GDM1 (cell line): ENCODE data around the gene INKA2.
A peak's percentile ranks its signal among the peaks of the same experiment; 100 is the strongest.
"Not testable (repeated sequence)": the region's sequence is repeated elsewhere in the genome, so short reads cannot be mapped to it uniquely, and the experiment has no call there.

Experiments
- DNase-seq: peaks from one replicate; lab custom pipeline; 2025; lab: John Stamatoyannopoulos, UW

The INKA2 gene

GRCh38 chr1:111749628-111750027 lies 10.4 kb upstream of the INKA2 start:
- no peak for DNase-seq

DNA sequence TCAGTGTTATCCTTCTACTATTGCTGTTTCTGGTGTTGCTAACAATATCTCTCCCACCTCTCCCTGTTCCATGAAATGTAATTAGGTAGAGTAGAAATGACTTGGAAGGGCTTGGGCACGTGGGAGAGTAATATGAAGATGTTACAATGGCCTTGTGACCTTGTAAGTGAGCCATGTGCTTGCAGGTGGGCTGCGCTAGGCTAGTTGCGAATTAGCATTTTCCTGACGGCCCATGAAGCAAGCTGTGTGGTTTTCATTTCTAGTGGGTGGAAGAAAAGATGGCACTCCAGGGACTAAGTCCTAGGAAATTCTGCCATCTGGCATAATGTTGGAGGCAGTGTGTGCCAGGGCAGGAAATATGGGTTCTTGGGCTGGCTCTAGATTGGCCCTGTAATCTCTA lies 8.8 kb upstream of the INKA2 start:
- DNase-seq = no peak

GRCh38 chr1:111747282-111747734 lies 8.1 kb upstream of the INKA2 start:
- DNase-seq = peak; percentile 63

DNA sequence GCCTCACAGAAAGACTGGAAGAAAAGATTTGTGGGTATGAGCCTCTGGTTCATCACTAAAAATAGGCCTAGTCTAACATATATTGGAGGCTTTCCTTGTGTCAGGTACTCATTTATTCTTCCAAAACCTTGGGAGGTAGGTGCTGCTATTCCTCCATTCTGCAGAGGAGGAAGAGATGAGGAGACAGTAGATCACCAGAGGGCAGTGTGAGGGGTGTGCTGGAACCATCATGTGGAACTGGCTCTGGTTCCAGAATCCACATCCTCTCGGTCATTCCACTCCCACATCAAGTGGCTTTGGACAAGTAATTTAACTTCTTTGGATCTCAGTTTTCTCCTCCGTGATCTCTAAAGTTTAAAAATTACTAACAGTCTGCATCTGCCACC lies 7.4 kb upstream of the INKA2 start:
- no peak for DNase-seq

DNA sequence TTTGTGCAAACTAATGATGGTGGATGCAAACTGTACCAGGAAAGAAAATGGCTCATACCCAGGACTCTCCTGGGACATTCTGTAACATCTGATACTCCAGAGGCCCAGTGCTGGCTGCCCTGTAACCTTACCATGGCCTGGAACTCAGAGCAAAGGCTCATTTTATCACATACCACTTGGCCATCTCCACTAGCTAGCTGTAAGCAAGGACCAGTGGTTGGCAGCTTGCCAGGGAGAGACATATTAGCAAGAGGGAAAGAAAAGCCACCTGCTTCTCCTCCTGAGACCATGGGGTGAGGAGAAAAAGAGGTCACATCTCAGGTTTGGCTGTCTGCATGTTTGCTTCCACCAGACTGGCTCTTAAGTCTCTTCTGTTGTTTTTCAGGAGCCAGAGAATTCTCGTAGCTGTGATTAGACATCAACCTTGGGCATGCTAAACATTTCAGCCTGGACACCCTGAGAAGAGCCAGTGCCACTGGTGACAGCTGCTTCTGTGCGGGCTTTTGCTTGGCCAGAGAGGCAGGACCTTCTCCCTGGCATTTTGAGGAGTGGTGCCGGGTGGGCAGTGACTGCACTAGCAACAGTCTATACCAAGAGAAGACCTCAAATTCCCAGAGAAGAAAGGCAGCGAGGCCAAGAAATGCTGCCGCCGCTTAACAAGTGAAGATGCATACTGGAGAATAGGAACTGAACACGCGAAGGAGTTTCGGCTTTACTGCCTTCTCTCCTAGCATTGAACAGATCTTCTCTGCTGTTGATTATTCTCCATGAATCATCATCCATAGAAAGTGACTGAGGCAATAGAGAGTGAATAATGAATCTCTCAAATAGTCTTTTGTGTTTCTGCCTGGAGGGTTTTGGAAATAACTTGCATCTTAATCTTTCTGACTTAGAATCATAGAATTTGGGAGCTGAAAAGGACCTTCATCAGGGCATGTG lies 6.7 kb upstream of the INKA2 start:
- no peak for DNase-seq

DNA sequence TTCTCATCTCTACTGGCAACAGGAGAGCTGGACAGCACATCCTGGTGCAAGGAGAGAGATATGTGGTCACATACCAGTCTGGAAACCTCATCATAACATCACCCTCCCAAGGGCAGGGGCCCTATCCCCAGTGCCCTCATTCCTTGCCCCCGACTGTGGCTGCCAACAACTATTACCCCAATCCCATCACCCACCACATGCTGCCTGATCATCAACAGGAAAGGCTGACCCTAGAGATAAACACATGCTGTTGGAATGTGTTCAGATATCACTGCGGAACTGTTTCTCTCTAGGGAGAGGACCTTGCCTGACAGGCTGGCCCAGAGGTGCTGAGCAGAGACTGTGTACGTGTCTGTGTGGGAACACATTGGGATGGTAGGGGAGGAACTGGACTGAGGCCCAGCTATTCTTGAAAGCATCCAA lies 4.5 kb upstream of the INKA2 start:
- no peak for DNase-seq

DNA sequence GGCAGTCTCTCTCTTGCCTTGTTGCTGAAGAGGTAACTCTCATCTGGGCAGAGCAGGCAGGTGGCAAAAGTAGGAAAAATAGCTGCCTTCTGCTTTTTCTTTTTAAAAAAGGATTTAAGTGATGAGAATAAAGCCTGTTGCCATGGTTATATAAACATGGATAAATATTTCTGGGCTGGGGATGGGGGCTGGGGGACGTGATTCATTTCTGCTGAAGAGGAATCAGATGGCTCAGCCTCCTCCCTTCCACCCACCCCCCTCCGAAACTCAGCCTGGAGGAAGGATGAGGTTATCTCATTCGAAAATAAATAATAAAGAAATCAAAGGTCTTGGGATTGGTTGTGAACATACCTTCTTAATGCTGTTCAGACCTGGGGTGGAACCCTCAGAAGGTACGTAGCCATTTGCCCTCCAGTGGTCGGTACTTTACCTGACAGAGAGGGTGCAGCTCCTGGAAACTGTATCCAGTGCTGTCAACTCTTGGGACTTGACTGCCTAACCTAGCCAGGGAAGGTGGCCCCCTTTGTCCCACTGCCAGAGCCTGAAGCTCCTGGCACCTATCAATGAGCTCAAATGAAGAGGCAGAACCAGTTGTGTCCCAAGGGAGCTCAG lies 3.8 kb upstream of the INKA2 start:
- no peak for DNase-seq

- not testable (repeated sequence) for DNase-seq
Observed at GRCh38 chr1:111742292-111742691, 3.1 kb upstream of the INKA2 start.

DNA sequence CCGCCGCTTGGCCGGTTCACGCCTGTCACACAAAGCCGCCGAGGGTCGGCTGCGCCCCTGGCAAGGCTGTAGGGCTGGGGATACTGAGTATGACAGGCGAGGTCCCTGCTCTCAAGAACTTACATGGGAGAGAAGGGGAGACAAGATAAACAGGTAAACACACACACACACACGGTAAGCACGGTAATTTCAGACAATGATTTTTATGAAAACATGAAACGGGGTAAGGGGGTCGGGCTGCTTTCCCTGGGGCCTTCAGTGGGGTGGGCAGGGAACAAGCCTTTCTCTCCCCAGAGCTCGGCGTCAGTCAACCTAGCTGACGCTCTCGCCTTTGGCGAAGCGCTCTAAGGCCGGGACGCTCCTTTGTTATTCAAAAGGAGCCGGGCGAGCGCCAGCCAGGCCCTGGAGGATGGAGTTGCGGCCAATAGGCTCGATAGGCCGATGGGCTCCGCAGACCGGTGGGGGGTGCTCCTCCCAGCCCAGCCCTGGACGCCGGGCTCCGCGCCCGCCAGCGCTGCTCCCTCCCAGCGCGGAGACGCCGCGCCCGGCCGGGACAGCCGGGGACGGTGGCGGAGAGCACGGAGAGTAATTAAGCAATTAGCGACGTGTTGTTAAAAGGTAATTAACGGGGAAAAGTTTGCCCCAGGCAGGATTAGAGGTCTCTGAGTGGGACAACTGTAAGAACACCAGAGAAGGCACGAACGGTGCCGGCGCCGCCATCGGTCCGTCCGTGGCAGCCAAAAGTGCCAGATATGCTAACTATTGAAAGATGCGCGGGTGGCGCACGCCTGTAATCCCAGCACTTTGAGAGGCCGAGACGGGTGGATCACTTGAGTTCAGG lies 950 bp upstream of the INKA2 start:
- DNase-seq = no peak

GRCh38 chr1:111738436-111739193 lies 580 bp downstream of the INKA2 start:
- DNase-seq = peak; percentile 46

GRCh38 chr1:111738133-111738435 lies 1.1 kb downstream of the INKA2 start:
- DNase-seq = no peak

- DNase-seq = no peak
Observed at GRCh38 chr1:111737216-111738132, 1.7 kb downstream of the INKA2 start.

DNA sequence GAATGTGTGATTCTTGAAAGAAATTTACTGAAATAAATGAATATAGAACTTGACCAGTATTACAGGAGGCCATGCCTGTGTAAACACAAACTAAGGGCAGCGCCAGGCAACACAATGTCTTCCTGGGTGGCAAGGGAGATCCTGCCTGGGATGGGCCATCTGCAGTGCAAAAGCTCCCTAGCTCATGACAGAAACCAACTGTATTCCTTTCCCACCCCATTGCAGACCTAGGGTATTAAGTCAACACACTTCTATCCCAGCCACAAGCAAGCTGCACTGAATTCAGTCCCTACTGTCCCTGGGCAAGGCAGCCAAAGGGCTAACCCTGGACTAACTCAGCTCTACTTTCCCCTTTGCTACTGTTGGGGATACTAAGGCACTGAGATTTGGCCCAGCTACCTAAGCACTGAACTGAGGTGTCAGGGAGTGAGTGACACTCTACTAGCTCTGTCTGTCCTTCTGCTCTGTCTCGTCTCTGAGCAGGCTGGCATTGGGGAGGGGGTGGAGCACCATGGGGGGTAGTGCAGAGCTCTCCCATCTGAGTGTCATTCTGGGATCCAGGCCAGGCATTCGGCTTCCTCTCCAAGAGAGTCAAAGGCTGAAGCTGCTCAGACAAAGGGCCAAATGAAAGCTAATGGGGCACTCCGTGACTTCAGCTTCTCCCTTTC lies 2.5 kb downstream of the INKA2 start:
- DNase-seq = no peak

- no peak for DNase-seq
Observed at GRCh38 chr1:111735858-111736544, 3.2 kb downstream of the INKA2 start.

DNA sequence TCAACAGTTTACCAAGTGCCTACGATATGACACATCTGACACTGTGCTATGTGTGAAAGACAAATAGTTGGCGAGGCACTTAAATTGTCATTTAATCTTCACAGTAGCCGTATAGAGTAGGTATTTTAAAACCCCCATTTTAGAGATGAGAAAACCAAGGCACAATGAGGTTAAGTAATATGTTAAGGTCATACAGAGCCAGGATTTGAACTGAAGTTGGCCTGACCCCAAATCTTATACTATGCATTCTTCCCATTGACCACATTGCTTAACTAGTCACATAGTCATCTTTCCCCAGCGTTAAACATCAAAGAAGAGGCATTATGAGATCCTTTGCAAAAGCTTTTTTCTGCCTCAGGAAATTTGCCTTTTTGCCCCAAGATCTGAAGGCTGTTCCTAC lies 3.9 kb downstream of the INKA2 start:
- DNase-seq = no peak

DNA sequence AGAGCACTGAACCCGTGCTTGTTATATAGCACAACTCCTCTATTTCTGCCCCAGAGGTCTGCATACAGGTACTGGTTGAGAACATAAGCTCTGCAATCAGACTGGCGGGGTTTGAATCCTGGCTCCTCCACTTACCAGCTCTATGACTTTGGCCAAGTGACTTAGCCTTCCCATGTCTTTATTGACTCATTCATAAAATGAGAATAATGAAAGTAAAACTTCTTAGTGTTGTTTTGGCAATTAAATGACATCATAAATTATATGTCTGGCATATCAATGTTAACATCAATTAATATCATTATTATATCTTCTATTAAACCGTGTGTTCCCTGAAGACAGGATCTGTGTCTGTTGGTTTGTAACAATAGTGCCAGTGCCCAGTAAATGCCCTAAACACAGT lies 4.3 kb downstream of the INKA2 start:
- DNase-seq = no peak

DNA sequence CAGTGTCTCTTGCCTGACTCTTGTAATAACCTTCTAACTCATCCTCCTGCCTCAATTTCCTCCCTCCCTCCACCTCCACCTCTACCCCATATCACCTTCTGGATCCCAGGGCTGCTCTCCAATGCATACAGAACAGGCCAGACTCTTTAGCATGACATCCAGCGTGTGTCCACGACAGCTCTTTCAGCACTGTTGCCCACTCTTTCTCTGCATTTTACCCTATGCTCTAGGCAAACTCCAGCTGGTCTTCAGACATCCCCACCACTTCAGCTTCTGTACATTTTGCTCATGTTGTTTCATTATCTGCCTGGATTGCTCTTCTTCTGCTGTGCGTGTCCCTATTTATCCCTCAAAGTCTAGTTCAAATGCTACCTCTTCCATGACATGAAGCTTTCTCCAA lies 4.8 kb downstream of the INKA2 start:
- DNase-seq = no peak

DNA sequence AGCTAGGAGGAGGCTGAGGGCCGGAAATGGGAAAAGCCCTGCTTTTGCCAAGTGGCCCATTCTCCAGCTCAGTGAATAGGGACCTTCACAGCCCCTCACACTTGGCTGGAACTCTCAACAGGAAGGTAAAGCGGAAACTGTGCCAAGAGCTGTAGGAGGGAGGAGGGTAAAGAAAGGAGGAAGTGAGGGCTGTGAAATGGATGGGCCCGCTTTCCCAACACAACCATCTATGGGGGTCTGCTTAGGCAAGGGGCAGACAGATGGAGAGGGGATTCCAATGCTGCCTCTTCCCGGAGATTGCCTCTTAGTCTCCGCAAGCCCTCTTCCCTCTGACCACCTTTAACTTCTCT lies 5.2 kb downstream of the INKA2 start:
- DNase-seq = peak; percentile 16

- DNase-seq = peak; percentile 59
Observed at GRCh38 chr1:111733183-111733991, 5.8 kb downstream of the INKA2 start.
